ENCODE results near the gene DBR1. TPM values are rescaled to one million over a fixed set of nuclear protein-coding genes. Genes with fewer than 3 reads are reported as not detected.

The DBR1 gene
- total RNA-seq, 2 donors from 2014 or later: 10.5 to 18.7 TPM

- DNase-seq: no peak
- Histone ChIP-seq H3K9me3 (no peaks in the 10 kb centered on the region), H3K9ac (ENCODE audit: low read depth in 2 of 2, low read length in 2 of 2) (no peak overlapping the region), H3K27ac (no peak overlapping the region), H3K27me3 (no peaks in the 10 kb centered on the region), H3K4me1 (no peaks in the 10 kb centered on the region), H3K4me3 (no peak overlapping the region), H3K36me3 (no peaks in the 10 kb centered on the region)
- intact Hi-C loops (cut with DNase I): no loop called here
- TF ChIP-seq, protein P1, sequence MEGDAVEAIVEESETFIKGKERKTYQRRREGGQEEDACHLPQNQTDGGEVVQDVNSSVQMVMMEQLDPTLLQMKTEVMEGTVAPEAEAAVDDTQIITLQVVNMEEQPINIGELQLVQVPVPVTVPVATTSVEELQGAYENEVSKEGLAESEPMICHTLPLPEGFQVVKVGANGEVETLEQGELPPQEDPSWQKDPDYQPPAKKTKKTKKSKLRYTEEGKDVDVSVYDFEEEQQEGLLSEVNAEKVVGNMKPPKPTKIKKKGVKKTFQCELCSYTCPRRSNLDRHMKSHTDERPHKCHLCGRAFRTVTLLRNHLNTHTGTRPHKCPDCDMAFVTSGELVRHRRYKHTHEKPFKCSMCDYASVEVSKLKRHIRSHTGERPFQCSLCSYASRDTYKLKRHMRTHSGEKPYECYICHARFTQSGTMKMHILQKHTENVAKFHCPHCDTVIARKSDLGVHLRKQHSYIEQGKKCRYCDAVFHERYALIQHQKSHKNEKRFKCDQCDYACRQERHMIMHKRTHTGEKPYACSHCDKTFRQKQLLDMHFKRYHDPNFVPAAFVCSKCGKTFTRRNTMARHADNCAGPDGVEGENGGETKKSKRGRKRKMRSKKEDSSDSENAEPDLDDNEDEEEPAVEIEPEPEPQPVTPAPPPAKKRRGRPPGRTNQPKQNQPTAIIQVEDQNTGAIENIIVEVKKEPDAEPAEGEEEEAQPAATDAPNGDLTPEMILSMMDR (IDR thresholded peaks at IDR 0.05): no peak
Measured at GRCh38 chr3:138203938-138204337, 29.2 kb upstream of the DBR1 start.

GRCh38 chr3:138202945-138203701, 28.4 kb upstream of the DBR1 start:
- Histone ChIP-seq H3K36me3 (no peaks in the 10 kb centered on the region), H3K9me3 (no peaks in the 10 kb centered on the region), H3K4me1 (no peaks in the 10 kb centered on the region), H3K27me3 (no peaks in the 10 kb centered on the region), H3K4me3 (no peak overlapping the region), H3K27ac (no peak overlapping the region), H3K9ac (ENCODE audit: low read depth in 2 of 2, low read length in 2 of 2) (no peak overlapping the region)
- intact Hi-C loops (cut with DNase I): no loop called here
- no peak for DNase-seq
- TF ChIP-seq, protein P1 (IDR thresholded peaks at IDR 0.05): no peak

GRCh38 chr3:138200424-138200823, 25.7 kb upstream of the DBR1 start:
- no peaks in the 10 kb centered on the region for H3K4me1 ChIP-seq
- intact Hi-C loops (cut with DNase I): no loop called here
- no peak overlapping the region for H3K27ac ChIP-seq
- no peak overlapping the region for H3K4me3 ChIP-seq
- H3K36me3 ChIP-seq: no peaks in the 10 kb centered on the region
- TF ChIP-seq, protein P1 (IDR thresholded peaks at IDR 0.05): no peak
- DNase-seq: no peak
- no peaks in the 10 kb centered on the region for H3K27me3 ChIP-seq
- H3K9me3 ChIP-seq: no peaks in the 10 kb centered on the region
- H3K9ac ChIP-seq (ENCODE audit: low read depth in 2 of 2, low read length in 2 of 2): no peak overlapping the region

- Histone ChIP-seq H3K36me3 (no peaks in the 10 kb centered on the region), H3K9me3 (no peaks in the 10 kb centered on the region), H3K27me3 (no peaks in the 10 kb centered on the region), H3K27ac (no peak overlapping the region), H3K4me1 (no peaks in the 10 kb centered on the region), H3K4me3 (no peak overlapping the region), H3K9ac (ENCODE audit: low read depth in 2 of 2, low read length in 2 of 2) (no peak overlapping the region)
- intact Hi-C loops (cut with DNase I): no loop called here
- no peak for DNase-seq
- TF ChIP-seq, protein P1 (IDR thresholded peaks at IDR 0.05): no peak
Measured at GRCh38 chr3:138199851-138200250, 25.1 kb upstream of the DBR1 start.

DNA sequence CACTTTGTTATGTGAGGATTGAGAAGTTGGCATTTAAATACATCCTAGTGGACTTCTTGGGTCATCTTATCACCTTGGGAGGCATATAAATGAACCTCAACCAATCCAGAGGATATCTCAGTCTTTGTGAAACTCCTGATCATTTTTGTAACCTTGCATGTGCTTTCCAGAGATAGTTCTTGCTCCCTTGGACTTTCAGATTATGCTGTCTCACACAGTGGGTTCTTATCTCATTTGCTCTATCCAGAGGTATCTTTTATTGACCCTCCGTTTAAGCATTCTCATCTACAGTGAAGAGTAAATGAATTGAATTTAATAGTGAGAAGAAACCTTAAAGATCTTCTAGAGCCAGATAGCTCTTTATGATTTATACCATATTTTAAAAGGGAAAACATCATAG, 22.8 kb upstream of the DBR1 start:
- TF ChIP-seq, protein P1 (IDR thresholded peaks at IDR 0.05): no peak
- H3K27ac ChIP-seq: no peak overlapping the region

More for the DNA sequence above, 22.8 kb upstream of the DBR1 start:
- Histone ChIP-seq H3K4me3 (no peak overlapping the region), H3K36me3 (no peaks in the 10 kb centered on the region), H3K9me3 (no peaks in the 10 kb centered on the region), H3K27me3 (no peaks in the 10 kb centered on the region), H3K4me1 (no peaks in the 10 kb centered on the region), H3K9ac (ENCODE audit: low read depth in 2 of 2, low read length in 2 of 2) (no peak overlapping the region)
- intact Hi-C loops (cut with DNase I): no loop called here
- no peak for DNase-seq
